Measurements from ENCODE around the gene SPATA31D3. TPM values are rescaled to one million over a fixed set of nuclear protein-coding genes. Genes with fewer than 3 reads are reported as not detected.
"Not testable (repeated sequence)": the region's sequence is repeated elsewhere in the genome, so short reads cannot be mapped to it uniquely, and the experiment has no call there.

Gene SPATA31D3
- total RNA-seq, 4 donors from 2014 or later, result not detected

DNA sequence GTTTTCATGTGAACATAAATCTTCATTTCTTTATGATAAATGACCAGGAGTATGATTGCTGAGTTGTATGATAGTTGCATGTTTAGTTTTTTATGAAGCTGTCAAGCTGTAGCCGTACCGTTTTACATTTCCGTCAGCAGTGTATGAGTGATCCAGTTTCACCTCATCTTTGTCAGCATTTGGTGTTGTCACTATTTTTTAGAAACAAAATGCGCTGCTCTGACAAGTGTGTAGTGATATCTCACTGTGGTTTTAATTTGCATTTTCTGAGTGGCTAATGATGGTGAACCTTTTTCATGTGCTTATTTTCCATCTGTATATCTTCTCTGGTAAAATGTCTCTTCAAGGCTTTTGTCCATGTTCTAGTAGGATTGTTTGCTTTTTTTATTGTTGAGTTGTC lies 38.6 kb downstream of the SPATA31D3 start:
- no peak for TF ChIP-seq EP300 (IDR thresholded peaks at IDR 0.05)
- H3K27ac ChIP-seq, result no peak overlapping the region
- H3K27me3 ChIP-seq, result no peaks in the 10 kb centered on the region
- 77 to 78% methylated on average over 4 of the region's 4 CpGs for WGBS, 2 donors
- no peak overlapping the region for H3K4me3 ChIP-seq
- H3K4me1 ChIP-seq, result no peaks in the 10 kb centered on the region
- DNase-seq (ENCODE audit: low spot score in 2 of 2), result no peak
- peaks cover 0 to 2% (median 0%) of the 10 kb centered on the region in 4 donors for H3K9me3 ChIP-seq
- no peaks in the 10 kb centered on the region for H3K36me3 ChIP-seq

DNA sequence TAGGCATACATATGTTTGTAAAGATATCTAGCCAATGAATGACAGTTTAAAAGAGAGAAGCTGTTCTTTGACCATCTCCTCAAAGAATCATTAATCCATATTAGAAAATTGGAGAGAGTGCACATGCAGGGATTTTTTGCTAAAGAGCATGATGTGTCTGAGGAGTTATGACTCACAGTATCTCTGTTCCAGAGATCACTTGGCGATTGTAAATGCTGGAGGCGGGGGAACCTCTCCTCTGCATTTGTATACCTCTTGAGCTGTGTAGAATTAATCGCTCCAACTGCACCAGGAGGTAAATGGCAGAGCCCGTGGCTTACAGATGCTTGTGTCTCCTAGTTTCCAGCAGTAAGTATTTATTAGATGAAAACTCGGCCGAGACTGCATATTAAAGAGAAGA lies 41.6 kb downstream of the SPATA31D3 start:
- 86 to 90% methylated on average over 6 of the region's 6 CpGs for WGBS, 2 donors
- DNase-seq (ENCODE audit: low spot score in 2 of 2), result no peak
- Histone ChIP-seq H3K4me1 (no peaks in the 10 kb centered on the region), H3K9me3 (no peaks in the 10 kb centered on the region), H3K27ac (no peak overlapping the region), H3K27me3 (no peaks in the 10 kb centered on the region), H3K4me3 (no peak overlapping the region), H3K36me3 (no peaks in the 10 kb centered on the region)
- TF ChIP-seq POLR2A (IDR thresholded peaks at IDR 0.05) (no peak), EP300 (IDR thresholded peaks at IDR 0.05) (no peak)
- TF ChIP-seq, protein P1, sequence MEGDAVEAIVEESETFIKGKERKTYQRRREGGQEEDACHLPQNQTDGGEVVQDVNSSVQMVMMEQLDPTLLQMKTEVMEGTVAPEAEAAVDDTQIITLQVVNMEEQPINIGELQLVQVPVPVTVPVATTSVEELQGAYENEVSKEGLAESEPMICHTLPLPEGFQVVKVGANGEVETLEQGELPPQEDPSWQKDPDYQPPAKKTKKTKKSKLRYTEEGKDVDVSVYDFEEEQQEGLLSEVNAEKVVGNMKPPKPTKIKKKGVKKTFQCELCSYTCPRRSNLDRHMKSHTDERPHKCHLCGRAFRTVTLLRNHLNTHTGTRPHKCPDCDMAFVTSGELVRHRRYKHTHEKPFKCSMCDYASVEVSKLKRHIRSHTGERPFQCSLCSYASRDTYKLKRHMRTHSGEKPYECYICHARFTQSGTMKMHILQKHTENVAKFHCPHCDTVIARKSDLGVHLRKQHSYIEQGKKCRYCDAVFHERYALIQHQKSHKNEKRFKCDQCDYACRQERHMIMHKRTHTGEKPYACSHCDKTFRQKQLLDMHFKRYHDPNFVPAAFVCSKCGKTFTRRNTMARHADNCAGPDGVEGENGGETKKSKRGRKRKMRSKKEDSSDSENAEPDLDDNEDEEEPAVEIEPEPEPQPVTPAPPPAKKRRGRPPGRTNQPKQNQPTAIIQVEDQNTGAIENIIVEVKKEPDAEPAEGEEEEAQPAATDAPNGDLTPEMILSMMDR (IDR thresholded peaks at IDR 0.05), result no peak

DNA sequence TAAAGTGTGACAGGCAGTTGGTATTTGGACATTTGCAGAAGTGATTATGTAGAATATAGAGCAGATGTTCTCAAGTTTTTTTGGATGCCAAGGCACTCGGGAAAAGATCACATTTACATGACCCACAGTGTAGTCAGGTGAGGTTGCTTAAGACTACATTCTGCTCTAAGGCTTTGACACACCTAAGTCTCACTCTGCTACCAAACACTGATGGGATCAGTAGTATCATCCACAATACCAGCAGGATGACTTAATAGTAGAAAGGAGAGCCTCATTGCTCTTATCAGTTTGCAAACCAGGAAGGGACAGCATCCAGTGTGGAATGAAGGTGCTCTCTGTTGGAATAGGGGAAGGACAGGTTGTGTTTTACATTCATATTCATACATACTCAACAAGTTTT lies 42.8 kb downstream of the SPATA31D3 start:
- no peak for TF ChIP-seq POLR2A (IDR thresholded peaks at IDR 0.05)
- no peak for TF ChIP-seq EP300 (IDR thresholded peaks at IDR 0.05)
- TF ChIP-seq, protein P1 (IDR thresholded peaks at IDR 0.05), result no peak

DNA sequence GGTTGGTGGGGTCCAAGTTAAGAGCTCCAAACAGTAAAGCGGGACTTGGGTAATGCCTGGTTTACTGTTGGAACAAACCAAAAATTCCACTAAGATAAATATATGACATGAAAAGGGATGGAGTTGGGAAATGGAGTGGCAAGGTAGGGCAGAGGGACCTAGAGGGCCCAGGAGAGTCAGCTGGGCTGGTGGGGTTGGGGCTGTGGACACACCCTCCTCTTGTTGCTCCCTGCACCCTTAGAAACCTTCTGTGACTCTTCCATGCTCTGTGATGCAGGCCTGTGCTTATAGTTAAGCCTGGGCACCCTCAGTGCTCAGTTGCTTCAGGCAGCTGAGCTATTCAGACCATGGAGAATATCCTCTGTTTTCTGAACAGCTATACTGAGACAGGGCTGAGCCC lies 45.2 kb downstream of the SPATA31D3 start, which contains the start of gene SPATA31D1:
Gene SPATA31D1, plus strand, starts transcription at position 301 of the 400 bp plus-strand sequence. Its CDS starts 47 bp downstream, at position 348.
- not testable (repeated sequence) for H3K27ac ChIP-seq; H3K36me3 ChIP-seq; H3K27me3 ChIP-seq; H3K4me1 ChIP-seq; H3K4me3 ChIP-seq; H3K9me3 ChIP-seq; DNase-seq (ENCODE audit: low spot score in 2 of 2)
- WGBS, 2 donors, result 100% methylated on average over 1 of the region's 1 CpG

More for the DNA sequence above, 42.8 kb downstream of the SPATA31D3 start:
- Histone ChIP-seq H3K27me3 (no peaks in the 10 kb centered on the region), H3K36me3 (no peaks in the 10 kb centered on the region), H3K9me3 (no peaks in the 10 kb centered on the region), H3K27ac (no peak overlapping the region), H3K4me3 (no peak overlapping the region), H3K4me1 (no peaks in the 10 kb centered on the region)
- no peak for DNase-seq (ENCODE audit: low spot score in 2 of 2)
- 72 to 81% methylated on average over 1 of the region's 1 CpG for WGBS, 2 donors

DNA sequence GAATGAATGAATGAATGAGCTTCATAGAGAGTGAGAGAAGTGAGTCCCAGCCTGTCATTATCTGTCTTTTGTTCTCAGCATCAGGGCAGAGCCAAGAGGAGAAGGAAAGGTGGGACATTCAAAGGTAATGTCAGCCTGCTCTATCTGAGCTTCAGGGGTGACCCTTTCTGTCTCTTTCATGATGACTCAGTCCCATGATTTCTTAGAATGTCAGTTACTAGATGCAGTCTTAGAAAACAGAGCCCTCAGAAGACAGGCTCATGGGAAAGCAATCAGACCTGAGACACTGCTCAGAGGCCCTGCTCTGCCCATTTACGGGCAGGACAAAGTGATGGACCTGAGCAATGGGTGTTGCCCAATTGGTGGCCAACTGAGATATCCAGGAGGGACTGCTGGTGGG lies 46.4 kb downstream of the SPATA31D3 start:
- Histone ChIP-seq H3K4me1 (no peaks in the 10 kb centered on the region), H3K9me3 (no peaks in the 10 kb centered on the region), H3K36me3 (no peaks in the 10 kb centered on the region), H3K4me3 (no peak overlapping the region), H3K27ac (no peak overlapping the region), H3K27me3 (no peaks in the 10 kb centered on the region)
- 92 to 100% methylated on average over 1 of the region's 1 CpG for WGBS, 2 donors
- no peak for DNase-seq (ENCODE audit: low spot score in 2 of 2)
- no peak for TF ChIP-seq POLR2A (IDR thresholded peaks at IDR 0.05)
- TF ChIP-seq, protein P1 (IDR thresholded peaks at IDR 0.05), result no peak
- no peak for TF ChIP-seq EP300 (IDR thresholded peaks at IDR 0.05)

DNA sequence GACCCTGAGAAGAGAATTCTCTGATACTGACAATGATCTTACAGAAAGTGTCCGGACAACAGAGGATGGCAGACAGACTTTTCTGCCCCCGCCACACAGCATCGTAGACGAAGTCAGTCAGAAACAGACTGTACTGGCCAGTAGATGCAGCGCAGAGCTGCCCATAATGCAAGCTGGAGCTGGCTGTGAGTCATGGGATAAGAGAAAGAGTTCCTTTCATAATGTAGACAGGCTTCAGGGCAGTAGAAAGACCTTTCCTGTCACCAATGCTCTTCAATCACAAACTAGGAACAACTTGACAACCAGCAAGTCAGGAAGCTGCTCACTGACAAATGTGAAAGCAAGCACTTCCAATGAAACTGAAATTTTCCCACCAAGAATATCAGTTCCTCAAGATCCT lies 50.4 kb downstream of the SPATA31D3 start:
- Histone ChIP-seq H3K27me3 (no peaks in the 10 kb centered on the region), H3K9me3 (no peaks in the 10 kb centered on the region), H3K4me3 (no peak overlapping the region), H3K27ac (no peak overlapping the region), H3K4me1 (no peaks in the 10 kb centered on the region), H3K36me3 (no peaks in the 10 kb centered on the region)
- TF ChIP-seq POLR2A (IDR thresholded peaks at IDR 0.05) (no peak), EP300 (IDR thresholded peaks at IDR 0.05) (no peak)
- TF ChIP-seq, protein P1 (IDR thresholded peaks at IDR 0.05), result no peak
- WGBS, 2 donors, result 70 to 74% methylated on average over 5 of the region's 5 CpGs
- no peak for DNase-seq (ENCODE audit: low spot score in 2 of 2)

Other genes with a start within 250 kb of the SPATA31D3 start
- not detected for gene SPATA31D4, start 15.1 kb upstream of the SPATA31D3 start, total RNA-seq
- gene SPATA31D1, start 45.3 kb downstream of the SPATA31D3 start, total RNA-seq, result not detected